Measurements from ENCODE around the gene PRKG2.

DNA sequence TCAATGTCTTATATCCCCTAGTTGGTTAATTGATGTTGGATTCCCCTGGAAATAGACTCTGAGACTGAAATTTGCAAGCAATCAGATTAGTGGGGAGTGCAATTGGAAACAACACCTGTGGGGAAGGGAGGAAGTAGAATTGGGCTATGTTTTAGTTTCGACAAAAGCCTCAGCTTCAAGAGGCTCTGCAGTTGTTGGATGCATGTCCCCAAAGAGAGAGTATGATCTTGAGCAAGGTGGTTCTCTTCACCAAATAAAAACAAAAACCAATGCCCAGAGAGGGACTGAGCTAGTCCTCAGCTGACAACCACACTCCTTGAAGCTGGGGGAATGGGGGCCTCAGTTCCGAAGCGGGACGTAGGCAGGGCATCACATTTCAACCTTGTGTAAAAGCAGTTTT lies 77.1 kb downstream of the PRKG2 start:
- TF ChIP-seq CTCF (IDR thresholded peaks at IDR 0.05) (no peak), RNF2 (IDR thresholded peaks at IDR 0.05; ENCODE audit: borderline replicate concordance, low read depth) (no peak), JUN (IDR thresholded peaks at IDR 0.05) (no peak), SMC3 (IDR thresholded peaks at IDR 0.05) (no peak)
